Neural crest cell (in vitro differentiated cells): Measurements from ENCODE around the gene FAM110D. TPM values are rescaled to one million over a fixed set of nuclear protein-coding genes. Genes with fewer than 3 reads are reported as not detected.

ENCODE experiments used
- DNase-seq: peaks from one replicate; pipeline ENCODE4 v3.0.0; 2021; ENCODE audit warnings: low read depth, mixed read lengths, low spot score
- H3K27ac Mint-ChIP-seq: one replicate; pipeline ENCODE4 v1.8.0; 2021; ENCODE audit warnings: mild to moderate bottlenecking, mixed read lengths; ENCODE audit not compliant: unreplicated experiment
- H3K27me3 Mint-ChIP-seq: 2 replicates; pipeline ENCODE4 v1.8.0; 2021; ENCODE audit warnings: low read depth, mild to moderate bottlenecking, mixed read lengths
- H3K36me3 Mint-ChIP-seq: 2 replicates; pipeline ENCODE4 v1.8.0; 2021; ENCODE audit warnings: low read depth, mild to moderate bottlenecking, mixed read lengths
- H3K4me1 Mint-ChIP-seq: 2 replicates; pipeline ENCODE4 v1.8.0; 2021; ENCODE audit warnings: mixed read lengths
- H3K4me3 Mint-ChIP-seq: one replicate; pipeline ENCODE4 v1.8.0; 2021; ENCODE audit warnings: mild to moderate bottlenecking, mixed read lengths
- H3K9me3 Mint-ChIP-seq: 2 replicates; pipeline ENCODE4 v1.8.0; 2021; ENCODE audit warnings: mixed read lengths
- CTCF ChIP-seq: fragments of 200-600 bp; sonication (generic); conservative IDR thresholded peaks from 2 replicates; pipeline ENCODE4 v1.5.0; 2021; ENCODE audit warnings: antibody characterized with exemption, mild to moderate bottlenecking
- long read RNA-seq: library from polyadenylated mRNA; unstranded; transcript quantifications from one replicate; pipeline ENCODE4 v2.0.0, GENCODE V29; 2020
- total RNA-seq: library from RNA; stranded (reverse); gene quantifications from 2 replicates; pipeline ENCODE4 v1.2.1, GENCODE V29; 2021

Gene FAM110D
- 1.0 and 1.2 TPM in 2 replicates for total RNA-seq
- long read RNA-seq: 0 reads

- Mint-ChIP-seq H3K36me3 (no peaks in the 10 kb centered on the region), H3K4me1 (peaks cover 51% of the 10 kb centered on the region), H3K4me3 (peak within 1 kb of the TSS; percentile 81)
Measured at GRCh38 chr1:26158908-26159742, at the start of gene FAM110D. TSS of gene FAM110D (plus strand) at chr1:26159079. CDS start at chr1:26161292, 2,213 bp downstream.

GRCh38 chr1:26109229-26110164 is 49.4 kb upstream of the FAM110D start:
- Mint-ChIP-seq H3K4me1 (peaks cover 36% of the 10 kb centered on the region), H3K4me3 (peak overlapping the region; percentile 97), H3K27ac (no peak overlapping the region), H3K9me3 (no peaks in the 10 kb centered on the region), H3K27me3 (no peaks in the 10 kb centered on the region), H3K36me3 (no peaks in the 10 kb centered on the region)
- no peak for DNase-seq
- no peak for TF ChIP-seq CTCF

More at GRCh38 chr1:26158908-26159742, at the start of gene FAM110D:
- no peak for DNase-seq
- no peak within 1 kb of the TSS for H3K27ac Mint-ChIP-seq
- H3K9me3 Mint-ChIP-seq: no peaks in the 10 kb centered on the region
- TF ChIP-seq CTCF: no peak
- H3K27me3 Mint-ChIP-seq: peaks cover 43% of the 10 kb centered on the region

GRCh38 chr1:26110731-26111529 is 47.9 kb upstream of the FAM110D start:
- Mint-ChIP-seq H3K4me3 (peak overlapping the region; percentile 97), H3K27me3 (no peaks in the 10 kb centered on the region), H3K4me1 (peaks cover 29% of the 10 kb centered on the region), H3K27ac (peak overlapping the region; percentile 87), H3K36me3 (no peaks in the 10 kb centered on the region), H3K9me3 (no peaks in the 10 kb centered on the region)
- no peak for TF ChIP-seq CTCF
- DNase-seq: peak; percentile 72

GRCh38 chr1:26111530-26112406 is 47.1 kb upstream of the FAM110D start, which contains the start of gene PDIK1L:
TSS of gene PDIK1L (plus strand) at chr1:26111824. CDS start at chr1:26114309, 2,485 bp downstream.
- no peak for TF ChIP-seq CTCF
- Mint-ChIP-seq H3K4me1 (peaks cover 29% of the 10 kb centered on the region), H3K27ac (peak within 1 kb of the TSS; percentile 93), H3K27me3 (no peaks in the 10 kb centered on the region), H3K9me3 (no peaks in the 10 kb centered on the region), H3K4me3 (peak within 1 kb of the TSS; percentile 97), H3K36me3 (no peaks in the 10 kb centered on the region)
- peak; percentile 86 for DNase-seq
